SIG-M5 treated with dmso at 0.1 percent for 504 hours (cell line): ENCODE measurements around the gene CLASP2.

Experiments used
- DNase-seq: peaks from one replicate; lab custom pipeline; 2025; ENCODE audit not compliant: unreplicated experiment; lab: John Stamatoyannopoulos, UW

CLASP2 gene

GRCh38 chr3:33639889-33640288 is 78.2 kb downstream of the CLASP2 start:
- DNase-seq = no peak

- DNase-seq = no peak
Measured at GRCh38 chr3:33637482-33637881, 80.6 kb downstream of the CLASP2 start.

GRCh38 chr3:33636125-33636850 is 81.8 kb downstream of the CLASP2 start:
- peak; percentile 68 for DNase-seq

DNA sequence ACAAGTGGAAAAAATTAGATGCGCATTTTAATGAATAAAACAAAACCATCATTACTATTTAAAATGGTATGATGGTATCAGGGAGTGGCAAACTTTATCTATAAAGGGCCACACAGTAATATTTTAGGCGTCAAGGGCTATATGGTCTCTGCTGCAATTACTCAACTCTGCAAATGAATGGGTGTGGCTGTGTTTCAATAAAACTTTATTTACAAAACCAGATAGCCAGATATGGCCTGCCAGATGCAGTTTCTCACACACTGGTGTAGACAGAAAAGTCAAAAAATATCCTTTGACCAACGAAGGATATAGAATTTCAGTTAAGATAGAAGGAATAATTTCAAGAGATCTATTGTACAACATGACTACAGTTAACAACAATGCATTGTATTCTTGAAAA is 83.8 kb downstream of the CLASP2 start:
- no peak for DNase-seq

DNA sequence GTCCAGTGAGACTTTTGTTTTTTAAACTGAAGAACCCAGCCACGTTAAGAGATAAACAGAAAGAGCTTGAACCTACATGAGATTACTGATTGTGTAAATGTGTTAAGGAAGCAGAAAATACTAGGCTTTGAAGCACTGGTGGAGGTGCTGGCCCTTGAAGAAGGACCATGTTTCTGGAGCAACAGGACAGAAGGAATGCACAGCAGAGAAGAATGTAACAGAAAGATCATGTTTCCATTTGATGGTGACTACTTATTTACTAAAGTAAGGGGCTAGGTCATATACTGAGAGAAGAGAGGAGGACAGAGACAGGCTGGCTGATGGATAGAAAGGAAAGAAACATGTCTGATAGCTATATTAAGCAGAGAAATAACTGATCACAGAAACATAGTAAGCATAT is 88.8 kb downstream of the CLASP2 start:
- DNase-seq = no peak

DNA sequence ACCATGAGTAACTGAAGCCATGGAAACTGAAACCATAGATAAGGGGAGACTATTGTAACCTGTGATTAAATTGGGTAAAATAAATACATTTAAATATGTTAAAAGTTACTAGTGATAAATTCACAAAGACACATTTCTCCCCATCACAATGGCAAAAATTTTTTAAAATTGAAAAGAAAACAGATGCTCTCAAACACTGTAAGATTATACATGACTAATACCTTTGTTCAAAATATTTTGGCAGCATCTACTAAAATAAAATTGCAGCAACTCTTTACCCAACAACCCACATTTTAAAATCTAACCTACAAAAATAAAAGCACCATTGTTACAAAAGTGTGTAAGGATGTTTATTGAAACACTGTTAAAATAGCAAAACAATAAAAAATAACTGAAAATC is 93.3 kb downstream of the CLASP2 start:
- DNase-seq = no peak

- DNase-seq = no peak
Measured at GRCh38 chr3:33613041-33613440, 105.0 kb downstream of the CLASP2 start.

DNA sequence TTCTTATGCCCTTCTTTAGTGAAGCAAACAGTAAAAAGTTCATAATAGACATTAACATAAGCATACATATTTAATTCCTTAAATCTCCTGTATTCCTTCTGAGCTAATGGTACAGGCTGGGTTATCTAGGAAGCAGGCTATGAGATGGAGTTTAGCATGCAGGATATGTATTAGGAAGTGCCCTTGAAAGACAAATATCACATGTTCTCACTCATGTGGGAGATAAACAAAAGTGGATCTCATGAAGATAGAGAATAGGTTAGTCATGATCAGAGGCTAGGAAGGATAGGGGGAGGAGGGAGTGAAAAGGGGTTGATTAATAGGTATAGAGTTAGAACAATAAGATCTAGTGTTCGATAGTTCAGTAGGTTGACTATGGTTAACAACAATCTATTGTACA is 105.4 kb downstream of the CLASP2 start:
- no peak for DNase-seq

DNA sequence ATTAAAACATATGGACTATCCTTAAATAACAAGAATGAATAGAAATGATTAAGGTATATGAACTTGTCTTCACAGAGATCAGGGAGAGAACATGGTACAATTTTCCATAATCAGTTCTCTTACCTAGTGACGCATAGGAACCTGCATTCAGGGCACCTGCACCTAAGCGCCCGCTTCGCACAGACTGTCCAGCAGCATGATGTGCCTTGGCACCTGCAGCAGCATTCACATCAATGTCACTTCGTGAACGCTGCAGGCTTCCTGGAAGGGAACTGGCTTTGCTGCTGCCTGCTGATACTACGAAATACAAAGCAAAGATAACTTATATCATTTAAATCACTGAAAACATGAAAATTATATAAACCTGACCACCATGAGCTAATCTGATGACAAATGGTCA is 115.2 kb downstream of the CLASP2 start:
- no peak for DNase-seq

DNA sequence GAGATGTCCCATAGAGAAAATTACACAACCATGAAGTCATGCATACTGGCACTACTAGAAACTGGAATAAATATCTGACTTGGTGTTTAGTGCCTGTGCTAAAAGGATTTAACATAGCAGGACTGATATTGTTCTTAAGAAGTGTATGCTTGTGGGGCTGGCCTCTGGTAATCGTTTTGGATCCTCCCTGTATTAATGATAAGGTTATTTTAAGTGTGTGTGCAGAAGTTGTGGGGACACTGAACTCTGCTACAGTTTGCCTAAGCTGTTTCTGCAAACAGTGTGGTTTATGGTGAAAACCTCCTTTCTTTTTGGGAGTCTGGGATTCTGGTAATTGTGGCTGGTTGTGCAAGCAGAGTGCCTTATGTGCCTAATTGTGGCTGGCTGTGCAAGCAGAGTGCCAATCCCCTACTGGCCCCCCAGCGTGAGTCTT is 120.8 kb downstream of the CLASP2 start:
- peak; percentile 89 for DNase-seq

DNA sequence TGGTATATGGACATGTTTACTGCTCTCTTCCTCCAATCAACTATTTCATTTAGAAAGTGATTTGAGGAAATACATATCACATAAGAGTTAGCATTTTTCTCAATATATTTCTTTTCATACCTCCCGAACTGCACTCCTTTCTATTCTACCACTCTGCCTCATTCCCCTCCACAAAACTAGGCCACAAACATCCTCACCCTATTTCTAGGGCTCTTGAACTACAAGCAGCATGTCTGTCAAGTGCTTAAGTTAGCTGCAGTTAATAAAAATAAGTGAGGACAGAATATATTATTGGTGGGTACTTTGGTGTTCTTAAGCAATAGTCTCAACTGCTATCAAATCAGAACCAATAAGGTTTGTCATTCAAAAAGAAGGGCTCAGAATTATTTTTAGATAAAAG is 125.1 kb downstream of the CLASP2 start:
- DNase-seq = no peak

- DNase-seq = no peak
Measured at GRCh38 chr3:33590541-33590940, 127.5 kb downstream of the CLASP2 start.

- DNase-seq = no peak
Measured at GRCh38 chr3:33586402-33586801, 131.7 kb downstream of the CLASP2 start.

DNA sequence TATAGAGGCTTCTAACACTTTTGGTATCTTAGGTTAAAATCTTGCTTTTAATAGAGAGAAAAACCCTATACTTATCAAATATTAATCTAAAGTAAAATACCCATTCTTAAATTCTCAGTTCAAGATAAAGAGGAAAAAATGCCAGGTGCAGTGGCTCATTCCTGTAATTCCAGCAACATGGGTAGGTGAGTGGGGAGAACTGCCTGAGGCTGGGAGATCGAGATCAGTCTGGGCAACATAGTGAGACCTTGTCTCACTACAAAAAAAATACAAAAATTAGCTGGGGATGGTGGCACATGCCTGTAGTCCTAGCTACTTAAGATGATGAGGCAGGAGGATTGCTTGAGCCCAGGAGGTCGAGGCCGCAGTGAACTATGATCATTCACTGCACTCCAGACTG is 135.8 kb downstream of the CLASP2 start:
- DNase-seq = no peak

- no peak for DNase-seq
Measured at GRCh38 chr3:33581666-33582065, 136.4 kb downstream of the CLASP2 start.

GRCh38 chr3:33579840-33580239 is 138.2 kb downstream of the CLASP2 start:
- DNase-seq = no peak

DNA sequence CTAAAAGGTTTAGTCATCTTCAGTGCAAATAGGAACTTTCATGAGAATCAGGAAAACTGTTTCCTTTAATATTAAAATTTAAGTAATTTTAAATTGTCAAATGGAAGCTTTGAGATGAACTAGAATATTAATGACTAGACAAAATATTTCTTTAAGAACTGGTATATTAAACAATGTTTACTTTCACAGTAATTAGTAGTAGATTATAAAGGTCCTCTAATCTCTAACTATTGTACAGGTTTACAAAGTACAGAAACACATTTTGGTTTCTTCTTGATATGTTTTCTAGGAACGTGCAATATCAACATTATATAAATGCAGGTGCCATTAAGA is 138.9 kb downstream of the CLASP2 start:
- DNase-seq = no peak

GRCh38 chr3:33578325-33579177 is 139.5 kb downstream of the CLASP2 start:
- DNase-seq = no peak

GRCh38 chr3:33577588-33577987 is 140.5 kb downstream of the CLASP2 start:
- no peak for DNase-seq

DNA sequence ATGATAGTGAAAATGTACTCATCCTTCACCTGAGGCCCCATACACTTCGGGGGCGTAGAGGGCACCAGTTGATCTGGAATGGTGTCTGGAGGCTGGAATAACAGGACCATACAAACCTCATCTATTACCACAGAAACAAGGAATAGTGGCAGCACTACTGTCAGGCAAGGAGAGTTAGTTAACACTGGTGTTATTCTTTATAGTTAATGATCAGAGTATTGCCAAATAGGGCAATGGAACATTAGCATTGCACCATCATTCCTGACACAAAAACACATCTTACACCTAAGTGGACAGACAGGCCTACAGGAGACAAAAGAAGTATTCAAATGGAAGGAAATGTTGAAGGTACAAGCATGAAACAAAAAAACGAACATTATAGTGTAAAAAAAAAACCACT is 140.9 kb downstream of the CLASP2 start:
- DNase-seq = no peak

DNA sequence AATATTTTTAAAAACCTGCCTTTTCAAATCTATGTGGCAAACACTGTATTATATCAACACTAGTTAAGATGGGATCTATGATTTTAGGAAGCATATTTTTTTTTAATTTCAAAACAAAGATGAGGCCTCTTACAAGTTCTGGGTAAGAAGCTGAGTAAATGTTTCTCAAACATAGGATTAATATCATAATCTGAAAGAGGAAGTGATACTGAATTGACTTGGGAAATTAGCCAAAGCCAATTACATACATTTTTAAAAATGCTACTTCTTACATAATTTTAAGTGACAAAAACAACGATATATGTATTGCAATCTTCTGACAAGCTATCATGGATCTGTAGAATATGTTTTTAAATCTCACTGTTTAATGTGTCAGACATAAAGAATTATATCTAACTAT is 142.7 kb downstream of the CLASP2 start:
- DNase-seq = peak; percentile 75

- DNase-seq = no peak
Measured at GRCh38 chr3:33557829-33558228, 160.2 kb downstream of the CLASP2 start.

DNA sequence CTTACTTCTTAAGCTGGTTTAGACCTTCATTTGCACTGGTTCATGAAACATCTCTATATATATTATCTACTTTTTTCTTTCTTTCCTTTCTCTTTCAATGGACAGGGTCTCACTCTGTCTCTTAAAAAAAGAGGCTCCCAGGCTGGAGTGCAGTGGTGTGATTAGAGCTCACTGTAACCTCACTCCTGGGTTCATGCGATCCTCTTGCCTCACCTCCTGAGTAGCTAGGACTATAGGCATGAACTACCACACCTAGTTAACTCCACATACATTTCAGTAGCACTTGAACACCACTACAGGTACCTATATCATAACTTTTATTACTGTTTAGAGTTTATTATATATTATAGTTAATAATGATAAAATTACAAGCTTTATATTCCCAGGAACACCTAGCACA is 160.8 kb downstream of the CLASP2 start:
- no peak for DNase-seq
